Stimulated activated CD4-positive, alpha-beta T cell treated with anti-CD3 and anti-CD28 coated beads, Interleukin-2, amount 100 ng/mL, for 48 hours (primary cell): Measurements from ENCODE around the gene ADAMTS2.

Source experiments
- DNase-seq, 2 donors: peaks; one replicate each; pipeline ENCODE4 v3.0.0-alpha.2; 2020

The ADAMTS2 gene

GRCh38 chr5:179243333-179243732, 101.9 kb downstream of the ADAMTS2 start:
- DNase-seq: no peak

GRCh38 chr5:179242676-179243075, 102.6 kb downstream of the ADAMTS2 start:
- DNase-seq: no peak

GRCh38 chr5:179241764-179242370, 103.4 kb downstream of the ADAMTS2 start:
- DNase-seq: no peak

GRCh38 chr5:179241175-179241574, 104.1 kb downstream of the ADAMTS2 start:
- no peak for DNase-seq

GRCh38 chr5:179240561-179240960, 104.7 kb downstream of the ADAMTS2 start:
- no peak for DNase-seq

- DNase-seq: no peak
Measured at GRCh38 chr5:179239256-179240135, 105.8 kb downstream of the ADAMTS2 start.

- DNase-seq: no peak
Measured at GRCh38 chr5:179238628-179238970, 106.7 kb downstream of the ADAMTS2 start.

GRCh38 chr5:179237770-179238627, 107.3 kb downstream of the ADAMTS2 start:
- no peak for DNase-seq

- no peak for DNase-seq
Measured at GRCh38 chr5:179235416-179236400, 109.6 kb downstream of the ADAMTS2 start.

- no peak for DNase-seq
Measured at GRCh38 chr5:179234563-179235135, 110.6 kb downstream of the ADAMTS2 start.

GRCh38 chr5:179233909-179234562, 111.2 kb downstream of the ADAMTS2 start:
- no peak for DNase-seq

GRCh38 chr5:179232091-179232735, 113.0 kb downstream of the ADAMTS2 start:
- no peak for DNase-seq

GRCh38 chr5:179231309-179231708, 114.0 kb downstream of the ADAMTS2 start:
- DNase-seq: no peak

GRCh38 chr5:179230061-179230461, 115.2 kb downstream of the ADAMTS2 start:
- no peak for DNase-seq

GRCh38 chr5:179229331-179229831, 115.9 kb downstream of the ADAMTS2 start:
- DNase-seq: no peak

GRCh38 chr5:179228341-179229121, 116.7 kb downstream of the ADAMTS2 start:
- DNase-seq: no peak

GRCh38 chr5:179227580-179228311, 117.5 kb downstream of the ADAMTS2 start:
- no peak for DNase-seq

GRCh38 chr5:179227229-179227579, 118.1 kb downstream of the ADAMTS2 start:
- DNase-seq: no peak

- no peak for DNase-seq
Measured at GRCh38 chr5:179226696-179227095, 118.6 kb downstream of the ADAMTS2 start.
